OCI-LY3 (cell line): ENCODE data around the gene GNAQ.

Experiments used
- CTCF ChIP-seq: fragments of 200-600, 300-600 bp; sonication (generic); IDR thresholded peaks from 2 replicates; pipeline ENCODE4 v1.5.1; 2014; ENCODE audit warnings: antibody characterized with exemption, low read length, low read depth
- EZH2phosphoT487 ChIP-seq: fragments of 200-600 bp; shearing (Covaris generic); IDR thresholded peaks from 2 replicates; pipeline ENCODE4 v1.6.1; 2018; ENCODE audit warnings: antibody characterized with exemption, mixed run types, low read depth

GRCh38 chr9:77892955-77893514 lies 138.6 kb downstream of the GNAQ start:
- TF ChIP-seq CTCF = no peak
- TF ChIP-seq EZH2phosphoT487 = no peak
